H9 (cell line): Measurements from ENCODE around the gene CD47. TPM values are rescaled to one million over a fixed set of nuclear protein-coding genes. Genes with fewer than 3 reads are reported as not detected.

Experiments used
- DNase-seq: peaks from one replicate; pipeline ENCODE4 v3.0.0-alpha.2; 2017
- H2AFZ ChIP-seq: one replicate; pipeline ENCODE4 v1.6.1; 2013; ENCODE audit warnings: mild to moderate bottlenecking, low read length, control low read depth, moderate library complexity
- H2AK5ac ChIP-seq: 2 replicates; pipeline ENCODE4 v1.6.1; 2013; ENCODE audit warnings: low read length, control low read depth, mixed read lengths; ENCODE audit not compliant: insufficient read length
- H2BK120ac ChIP-seq: one replicate; pipeline ENCODE4 v1.6.1; 2013; ENCODE audit warnings: low read depth, mild to moderate bottlenecking, low read length, control low read depth, inconsistent platforms; ENCODE audit not compliant: poor library complexity, severe bottlenecking
- H2BK12ac ChIP-seq: 2 replicates; pipeline ENCODE4 v1.6.1; 2013; ENCODE audit warnings: low read length, control low read depth, mixed read lengths, low read depth; ENCODE audit not compliant: insufficient read length
- H2BK15ac ChIP-seq: 2 replicates; pipeline ENCODE4 v1.6.1; 2013; ENCODE audit warnings: low read depth, low read length, control low read depth
- H2BK20ac ChIP-seq: one replicate; pipeline ENCODE4 v1.6.1; 2013; ENCODE audit warnings: low read depth, mild to moderate bottlenecking, low read length, control low read depth, inconsistent platforms; ENCODE audit not compliant: poor library complexity, severe bottlenecking
- H2BK5ac ChIP-seq: 2 replicates; pipeline ENCODE4 v1.6.1; 2013; ENCODE audit warnings: low read length, control low read depth, mixed read lengths; ENCODE audit not compliant: insufficient read length
- H3K14ac ChIP-seq: 2 replicates; pipeline ENCODE4 v1.6.1; 2013; ENCODE audit warnings: low read length, control low read depth; ENCODE audit not compliant: insufficient read depth
- H3K18ac ChIP-seq: 2 replicates; pipeline ENCODE4 v1.6.1; 2013; ENCODE audit warnings: low read depth, mild to moderate bottlenecking, mixed read lengths, low read length, control low read depth; ENCODE audit not compliant: insufficient read length
- H3K23ac ChIP-seq: 2 replicates; pipeline ENCODE4 v1.6.1; 2013; ENCODE audit warnings: low read length, control low read depth, mixed read lengths, low read depth; ENCODE audit not compliant: insufficient read length
- H3K23me2 ChIP-seq: 2 replicates; pipeline ENCODE4 v1.6.1; 2013; ENCODE audit warnings: low read depth, mild to moderate bottlenecking, mixed read lengths, low read length, control low read depth; ENCODE audit not compliant: insufficient read length, poor library complexity, severe bottlenecking
- H3K27ac ChIP-seq: 2 replicates; pipeline ENCODE4 v1.5.1; 2013; ENCODE audit warnings: low read length, control low read depth, mixed read lengths, low read depth; ENCODE audit not compliant: insufficient read length
- H3K27me3 ChIP-seq: 2 replicates; pipeline ENCODE4 v1.6.1; 2013; ENCODE audit warnings: low read length, control low read depth, inconsistent platforms; ENCODE audit not compliant: insufficient read depth
- H3K4ac ChIP-seq: 2 replicates; pipeline ENCODE4 v1.6.1; 2013; ENCODE audit warnings: low read depth, mild to moderate bottlenecking, control low read depth, inconsistent platforms, low read length, moderate library complexity
- H3K4me1 ChIP-seq: 2 replicates; pipeline ENCODE4 v1.6.1; 2013; ENCODE audit warnings: low read length, control low read depth, inconsistent platforms; ENCODE audit not compliant: insufficient read depth
- H3K4me2 ChIP-seq: 2 replicates; pipeline ENCODE4 v1.6.1; 2013; ENCODE audit warnings: low read length, control low read depth, mixed read lengths; ENCODE audit not compliant: insufficient read length, insufficient read depth
- H3K56ac ChIP-seq: 2 replicates; pipeline ENCODE4 v1.6.1; 2013; ENCODE audit warnings: low read depth, mild to moderate bottlenecking, mixed read lengths, low read length, control low read depth; ENCODE audit not compliant: insufficient read length
- H3K79me1 ChIP-seq: 2 replicates; pipeline ENCODE4 v1.6.1; 2013; ENCODE audit warnings: low read depth, mild to moderate bottlenecking, moderate library complexity, low read length, control low read depth, inconsistent platforms; ENCODE audit not compliant: insufficient read depth, poor library complexity, severe bottlenecking
- H3K79me2 ChIP-seq: 2 replicates; pipeline ENCODE4 v1.6.1; 2013; ENCODE audit warnings: low read length, control low read depth, inconsistent platforms; ENCODE audit not compliant: insufficient read depth
- H3K9ac ChIP-seq: 2 replicates; pipeline ENCODE4 v1.6.1; 2013; ENCODE audit warnings: low read length, control low read depth, mixed read lengths; ENCODE audit not compliant: insufficient read length; ENCODE audit errors: extremely low read depth
- H3K9me3 ChIP-seq: one replicate; pipeline ENCODE4 v1.6.1; 2013; ENCODE audit warnings: low read depth, low read length, inconsistent platforms; ENCODE audit not compliant: control insufficient read depth
- H3T11ph ChIP-seq: one replicate; pipeline ENCODE4 v1.6.1; 2013; ENCODE audit warnings: mild to moderate bottlenecking, low read length, control low read depth, inconsistent platforms
- H4K20me1 ChIP-seq: one replicate; pipeline ENCODE4 v1.6.1; 2013; ENCODE audit not compliant: control insufficient read depth, insufficient read length, insufficient read depth
- H4K5ac ChIP-seq: 2 replicates; pipeline ENCODE4 v1.6.1; 2013; ENCODE audit warnings: low read depth, mild to moderate bottlenecking, mixed read lengths, low read length, control low read depth; ENCODE audit not compliant: insufficient read length
- H4K8ac ChIP-seq: replicated peaks from 2 replicates; pipeline ENCODE4 v1.6.1; 2013; ENCODE audit warnings: low read length, control low read depth, mixed read lengths, low read depth; ENCODE audit not compliant: insufficient read length
- H4K91ac ChIP-seq: 2 replicates; pipeline ENCODE4 v1.6.1; 2013; ENCODE audit warnings: low read depth, mild to moderate bottlenecking, moderate library complexity, mixed read lengths, low read length, control low read depth; ENCODE audit not compliant: insufficient read length
- H3K27ac Mint-ChIP-seq, 3 experiments: 2 replicates in 2 of 3; 3 replicates in 1 of 3; pipeline ENCODE4 v1.8.0; 2020 to 2021; ENCODE audit warnings: mixed read lengths in 3 of 3, mild to moderate bottlenecking in 1 of 3, moderate library complexity in 1 of 3
- H3K27me3 Mint-ChIP-seq: 2 replicates; pipeline ENCODE4 v1.8.0; 2021; ENCODE audit warnings: low read depth, mild to moderate bottlenecking, moderate library complexity, mixed read lengths
- H3K36me3 Mint-ChIP-seq, 3 experiments: 2 replicates in 2 of 3; 3 replicates in 1 of 3; pipeline ENCODE4 v1.8.0; 2020 to 2021; ENCODE audit warnings: low read depth in 3 of 3, mixed read lengths in 3 of 3; ENCODE audit not compliant: insufficient read depth in 1 of 3
- H3K4me1 Mint-ChIP-seq, 2 experiments: 2 replicates each; pipeline ENCODE4 v1.8.0; 2020; ENCODE audit warnings: mixed read lengths in 2 of 2
- H3K4me3 Mint-ChIP-seq, 2 experiments: 2 replicates in 1 of 2; 3 replicates in 1 of 2; pipeline ENCODE4 v1.8.0; 2020 to 2021; ENCODE audit warnings: mild to moderate bottlenecking in 2 of 2, mixed read lengths in 2 of 2, moderate library complexity in 1 of 2
- H3K9me3 Mint-ChIP-seq, 2 experiments: 2 replicates in 1 of 2; 3 replicates in 1 of 2; pipeline ENCODE4 v1.8.0; 2020; ENCODE audit warnings: mild to moderate bottlenecking in 2 of 2, mixed read lengths in 2 of 2, moderate library complexity in 1 of 2
- CTCF ChIP-seq: fragments of 200-600 bp; sonication (generic); conservative IDR thresholded peaks from 3 replicates; pipeline ENCODE4 v1.8.0; 2021; ENCODE audit warnings: antibody characterized with exemption, mild to moderate bottlenecking
- total RNA-seq: library from RNA; stranded (reverse); gene quantifications from 2 replicates; pipeline ENCODE4 v1.2.1, GENCODE V29; 2021

Gene CD47
- total RNA-seq, 1 experiment from 2014 or later: 15.4 TPM

GRCh38 chr3:108085370-108085769 lies 5.5 kb downstream of the CD47 start:
- no peak overlapping the region for H3T11ph ChIP-seq
- no peak overlapping the region for H3K4me2 ChIP-seq
- peaks cover 5% of the 10 kb centered on the region for H3K23me2 ChIP-seq
- no peak overlapping the region for H2BK12ac ChIP-seq
- H4K91ac ChIP-seq: no peak overlapping the region
- no peaks in the 10 kb centered on the region for H4K20me1 ChIP-seq
- no peaks in the 10 kb centered on the region for H3K9me3 ChIP-seq
- H3K27me3 ChIP-seq: no peaks in the 10 kb centered on the region
- H3K14ac ChIP-seq: no peak overlapping the region
- H2BK15ac ChIP-seq: no peak overlapping the region
- H3K18ac ChIP-seq: no peak overlapping the region
- no peaks in the 10 kb centered on the region for H3K79me2 ChIP-seq
- H2AK5ac ChIP-seq: no peak overlapping the region
- H3K4me1 Mint-ChIP-seq: peaks cover 2 to 4% of the 10 kb centered on the region in 2 experiments; a peak in 3 of 4 replicates
- no peak overlapping the region for H2BK20ac ChIP-seq
- H3K27ac ChIP-seq: no peak overlapping the region
- H3K4me1 ChIP-seq: no peaks in the 10 kb centered on the region
- no peaks in the 10 kb centered on the region for H3K79me1 ChIP-seq
- DNase-seq: no peak
- H3K27me3 Mint-ChIP-seq: peaks cover 15% of the 10 kb centered on the region
- H3K27ac Mint-ChIP-seq: no peak overlapping the region
- no peak overlapping the region for H2BK120ac ChIP-seq
- no peak overlapping the region for H3K4me3 Mint-ChIP-seq
- TF ChIP-seq CTCF: no peak
- no peak overlapping the region for H3K4ac ChIP-seq
- no peak overlapping the region for H3K56ac ChIP-seq
- H4K5ac ChIP-seq: no peak overlapping the region
- H3K9me3 Mint-ChIP-seq: no peaks in the 10 kb centered on the region
- no peak overlapping the region for H3K23ac ChIP-seq
- H3K9ac ChIP-seq: no peak overlapping the region
- no peak overlapping the region for H4K8ac ChIP-seq
- H2BK5ac ChIP-seq: no peak overlapping the region
- no peaks in the 10 kb centered on the region for H3K36me3 Mint-ChIP-seq
- no peak overlapping the region for H2AFZ ChIP-seq
